CD4-positive, alpha-beta T cell treated with Interleukin-1 beta for 1 hour (primary cell): ENCODE data around the gene P2RY4.
"Not testable (repeated sequence)": the region's sequence is repeated elsewhere in the genome, so short reads cannot be mapped to it uniquely, and the experiment has no call there.

Experiments
- DNase-seq, 2 donors: peaks; one replicate each; pipeline ENCODE4 v3.0.0-alpha.2; 2020 to 2022

Gene P2RY4

DNA sequence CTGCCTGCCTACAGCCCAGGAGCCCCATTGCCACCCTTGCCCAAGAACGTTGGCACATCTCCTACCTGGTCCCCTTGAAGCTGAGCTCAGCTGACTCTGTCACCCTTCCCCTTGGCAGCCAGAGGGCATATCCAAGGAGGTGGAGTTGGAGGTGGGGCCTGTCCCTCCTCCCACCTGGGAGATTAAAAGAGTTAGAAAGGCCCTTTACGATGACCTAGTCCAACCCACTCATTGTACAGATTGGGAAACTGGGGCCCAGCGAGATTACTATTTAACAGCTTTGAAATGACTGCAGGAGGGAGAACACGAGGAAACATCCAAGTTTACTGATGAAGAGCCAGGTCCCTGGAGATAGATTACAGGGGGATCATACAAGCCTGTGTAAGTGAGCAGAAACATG is at the start of gene P2RY4:
TSS of gene P2RY4 (minus strand) at position 101 of the 400 bp plus-strand sequence. CDS start 580 bp downstream, outside the sequence.
- DNase-seq = no peak

- no peak for DNase-seq
Measured at GRCh38 chrX:70301716-70302115, 41.7 kb upstream of the P2RY4 start.

GRCh38 chrX:70293621-70294020 is 33.6 kb upstream of the P2RY4 start:
- DNase-seq = no peak

- no peak for DNase-seq
Measured at GRCh38 chrX:70292788-70293187, 32.8 kb upstream of the P2RY4 start.

DNA sequence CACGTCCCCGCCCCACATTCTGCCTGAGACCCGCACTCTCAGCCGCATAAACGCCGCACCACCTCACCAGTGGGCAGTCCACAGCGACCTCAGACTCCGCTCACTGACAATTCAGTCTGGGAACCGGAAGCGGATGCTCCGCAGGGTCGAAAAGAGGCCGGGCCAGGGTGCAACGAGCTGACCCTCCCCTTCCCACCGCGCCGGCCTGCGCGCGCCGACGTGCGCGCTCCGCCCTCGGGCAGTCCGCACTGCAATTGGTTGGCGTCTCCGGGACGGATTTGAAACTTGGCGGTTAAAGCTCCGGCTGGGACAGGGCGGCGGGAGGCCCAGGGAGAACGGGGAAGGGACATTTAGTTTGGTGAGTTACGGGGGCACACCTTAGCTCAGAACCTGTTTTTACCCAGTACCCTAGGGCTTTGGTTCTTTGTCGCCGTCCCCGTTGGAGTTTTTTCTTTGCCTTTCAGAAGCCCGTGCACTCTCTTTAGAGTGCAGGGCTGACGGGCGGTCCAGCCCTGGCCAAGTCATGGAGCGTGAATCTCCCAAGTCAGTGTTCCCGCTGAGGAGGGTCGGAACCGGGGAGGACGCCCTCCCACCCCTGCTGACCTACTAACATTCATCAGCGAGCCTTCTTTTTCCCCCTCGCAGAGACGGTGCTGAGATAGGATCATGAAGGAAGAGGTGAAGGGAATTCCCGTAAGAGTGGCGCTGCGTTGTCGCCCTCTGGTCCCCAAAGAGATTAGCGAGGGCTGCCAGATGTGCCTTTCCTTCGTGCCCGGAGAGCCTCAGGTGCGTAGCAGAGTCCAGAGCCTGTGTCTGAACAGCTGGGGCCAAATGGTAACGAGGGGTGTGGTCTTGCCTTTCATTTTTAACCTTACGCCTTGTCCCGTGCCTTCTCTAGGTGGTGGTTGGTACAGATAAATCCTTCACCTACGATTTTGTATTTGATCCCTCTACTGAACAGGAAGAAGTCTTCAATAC is 30.1 kb upstream of the P2RY4 start, which contains the start of the genes KIF4A and PDZD11:
TSS of gene KIF4A (plus strand) at position 312 of the 978 bp plus-strand sequence. CDS start at position 667, 355 bp downstream.
TSS of gene PDZD11 (minus strand) at position 135 of the 978 bp plus-strand sequence. CDS start 586 bp downstream, outside the sequence.
- DNase-seq = peak; percentile 82 to 83

DNA sequence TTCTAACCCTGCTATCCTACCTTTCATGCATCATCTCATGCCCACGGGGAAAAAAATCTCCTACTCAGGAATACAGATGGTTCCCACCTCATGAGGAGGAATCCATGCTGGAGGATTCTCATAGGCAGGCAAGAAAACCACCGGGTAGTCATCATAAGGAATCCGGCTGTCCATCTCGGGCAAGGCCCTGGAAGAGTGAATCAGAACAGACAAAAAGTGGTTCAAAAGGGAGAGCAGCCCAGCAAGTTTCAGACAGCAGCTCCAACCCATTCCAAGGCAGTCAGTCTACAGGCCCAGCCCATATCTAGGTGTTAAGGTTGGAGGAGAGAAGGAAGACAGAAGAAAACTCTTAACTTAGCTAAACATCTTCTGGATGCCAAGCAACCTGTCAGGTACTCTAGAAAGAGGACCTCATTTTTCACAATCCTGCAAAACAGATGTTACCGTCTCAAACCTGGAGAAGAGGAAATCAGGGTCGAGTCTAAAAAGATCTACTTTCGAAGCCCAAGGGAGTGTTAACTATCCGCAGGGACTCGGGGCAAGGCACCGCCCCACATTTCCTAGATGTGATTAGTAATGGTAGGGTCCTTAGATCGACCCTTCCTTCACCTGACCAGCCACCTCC is 29.3 kb upstream of the P2RY4 start:
- DNase-seq = no peak

DNA sequence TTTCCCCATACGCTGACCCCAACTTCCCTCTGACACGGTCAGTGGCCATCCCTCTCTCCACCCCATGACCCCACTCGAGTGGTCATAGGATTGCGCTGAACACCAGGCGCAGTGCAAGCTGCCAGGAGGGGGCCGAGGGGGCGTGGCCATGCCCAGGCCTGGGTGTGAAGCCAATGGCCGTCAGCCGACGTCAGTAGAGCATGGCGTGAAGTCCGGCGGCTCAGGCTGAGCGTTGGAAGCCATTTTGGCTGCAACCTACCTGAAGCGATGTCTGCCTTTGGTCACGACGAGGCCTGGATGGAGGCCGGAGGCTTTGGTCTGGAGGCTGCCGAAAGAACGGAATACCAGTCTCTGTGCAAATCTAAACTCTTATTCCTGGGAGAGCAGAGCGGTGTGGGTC is 21.9 kb upstream of the P2RY4 start, which contains the start of gene RAB41:
TSS of gene RAB41 (plus strand) at position 222 of the 400 bp plus-strand sequence. CDS start at position 268, 46 bp downstream.
- DNase-seq = no peak

- DNase-seq = no peak
Measured at GRCh38 chrX:70280573-70280972, 20.6 kb upstream of the P2RY4 start.

GRCh38 chrX:70279081-70279480 is 19.1 kb upstream of the P2RY4 start:
- no peak for DNase-seq

- not testable (repeated sequence) for DNase-seq
Measured at GRCh38 chrX:70274029-70274428, 14.0 kb upstream of the P2RY4 start.

DNA sequence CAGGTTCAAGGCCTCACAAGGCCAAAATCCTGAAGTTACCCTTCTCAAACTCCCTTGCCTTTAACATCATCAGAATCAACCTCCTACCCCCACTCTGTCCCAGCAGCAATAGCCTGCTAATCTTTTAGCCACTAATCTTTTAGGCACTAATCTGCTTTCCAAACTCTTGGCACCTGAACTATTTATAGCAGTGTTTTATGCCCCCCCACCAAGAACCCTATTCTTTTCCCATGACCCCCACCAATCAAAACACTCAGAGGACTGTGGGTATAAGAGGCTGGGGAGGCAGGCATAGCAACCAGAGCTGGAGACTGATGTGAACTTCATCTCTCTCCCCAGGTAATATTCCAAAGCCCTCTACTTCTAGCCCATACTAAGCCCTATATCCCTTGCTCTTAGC is 8.0 kb upstream of the P2RY4 start, which contains the start of gene ARR3:
TSS of gene ARR3 (plus strand) at position 301 of the 400 bp plus-strand sequence. CDS start 1,052 bp downstream, outside the sequence.
- DNase-seq = no peak

DNA sequence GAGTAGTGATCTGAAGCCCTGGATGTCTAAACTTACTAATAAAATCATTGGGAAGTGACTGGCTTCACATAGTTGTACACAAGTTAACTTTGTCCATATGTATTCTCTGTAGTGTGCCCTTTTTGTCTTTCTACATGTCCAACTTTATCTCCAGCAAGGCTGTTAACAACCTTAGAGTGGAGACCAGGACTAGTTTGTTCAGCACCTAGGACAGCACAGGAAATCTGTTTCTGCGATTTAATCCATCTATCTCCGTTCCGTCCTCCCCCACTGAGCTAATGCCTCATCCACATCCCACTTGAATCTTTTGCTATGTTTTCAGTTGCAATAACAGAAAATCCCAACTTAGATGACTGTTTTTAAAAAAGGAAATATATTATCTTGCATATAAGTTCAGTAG is 4.8 kb upstream of the P2RY4 start:
- no peak for DNase-seq

DNA sequence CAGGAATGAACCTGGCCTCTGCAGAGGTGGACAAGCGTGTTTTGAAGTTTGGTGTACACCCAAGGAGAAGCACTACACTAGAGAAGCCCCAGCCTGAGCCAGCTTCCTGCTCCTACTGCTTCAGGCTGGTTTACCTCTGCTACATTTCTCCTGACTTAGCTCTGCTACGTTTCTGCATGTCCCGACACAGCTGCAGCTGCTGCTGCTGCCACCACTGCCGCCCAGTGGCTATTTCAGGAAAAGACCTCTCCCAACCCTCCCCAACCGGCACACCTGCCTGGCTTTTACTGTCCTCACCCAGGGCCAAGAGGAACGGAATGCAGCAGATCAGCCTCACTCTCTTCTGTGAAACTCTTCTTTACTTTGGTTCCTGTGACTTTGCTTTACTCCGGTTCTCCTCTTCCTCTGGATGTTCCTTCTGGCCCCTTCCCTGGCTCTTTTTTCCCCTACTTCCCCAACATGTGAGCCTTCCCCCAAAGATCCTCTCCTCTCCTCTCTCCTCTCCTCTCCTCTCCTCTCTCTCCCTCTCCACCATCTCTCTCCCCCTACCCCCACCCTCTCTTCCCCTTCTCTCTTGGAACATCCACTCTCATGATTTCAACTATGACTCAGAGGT is 3.1 kb upstream of the P2RY4 start:
- DNase-seq = peak; percentile 1 to 7

- DNase-seq = no peak
Measured at GRCh38 chrX:70257423-70258288, 2.3 kb downstream of the P2RY4 start.

DNA sequence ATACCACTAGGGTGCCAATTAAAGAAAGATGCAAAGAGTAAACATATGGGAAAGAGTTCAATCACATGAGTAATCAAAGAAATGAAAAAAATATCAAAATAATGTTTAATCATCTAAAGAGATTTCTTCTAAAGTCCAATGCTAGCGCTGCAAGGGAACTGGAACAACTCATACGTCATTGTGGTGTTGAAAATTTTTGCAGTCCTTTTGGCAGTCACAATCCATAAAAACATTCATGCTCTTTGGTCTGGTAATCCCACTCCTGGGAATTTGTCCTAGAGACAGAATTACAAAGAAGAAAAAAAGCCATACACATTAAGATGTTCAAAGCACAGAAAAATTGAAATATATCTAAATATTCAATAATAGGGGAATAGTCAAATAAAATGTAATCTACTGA is 4.6 kb downstream of the P2RY4 start:
- no peak for DNase-seq

GRCh38 chrX:70254909-70255308 is 5.1 kb downstream of the P2RY4 start:
- DNase-seq = no peak

DNA sequence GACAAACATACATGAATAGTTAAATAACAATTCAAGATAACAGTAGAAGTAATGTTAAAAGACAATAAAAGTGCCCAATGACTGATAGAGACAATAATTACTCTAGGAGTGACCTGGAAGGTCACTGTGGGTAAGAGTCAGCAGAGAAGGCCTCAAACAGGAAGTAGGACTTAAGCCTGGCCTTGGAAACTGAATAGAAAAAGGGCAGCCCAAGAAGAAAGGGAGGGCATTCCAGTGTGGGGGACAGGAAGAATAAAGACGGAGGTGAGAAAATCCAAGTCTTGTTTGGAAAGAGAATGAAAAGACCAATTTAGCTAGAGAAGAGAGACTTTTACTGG is 6.0 kb downstream of the P2RY4 start:
- DNase-seq = no peak

DNA sequence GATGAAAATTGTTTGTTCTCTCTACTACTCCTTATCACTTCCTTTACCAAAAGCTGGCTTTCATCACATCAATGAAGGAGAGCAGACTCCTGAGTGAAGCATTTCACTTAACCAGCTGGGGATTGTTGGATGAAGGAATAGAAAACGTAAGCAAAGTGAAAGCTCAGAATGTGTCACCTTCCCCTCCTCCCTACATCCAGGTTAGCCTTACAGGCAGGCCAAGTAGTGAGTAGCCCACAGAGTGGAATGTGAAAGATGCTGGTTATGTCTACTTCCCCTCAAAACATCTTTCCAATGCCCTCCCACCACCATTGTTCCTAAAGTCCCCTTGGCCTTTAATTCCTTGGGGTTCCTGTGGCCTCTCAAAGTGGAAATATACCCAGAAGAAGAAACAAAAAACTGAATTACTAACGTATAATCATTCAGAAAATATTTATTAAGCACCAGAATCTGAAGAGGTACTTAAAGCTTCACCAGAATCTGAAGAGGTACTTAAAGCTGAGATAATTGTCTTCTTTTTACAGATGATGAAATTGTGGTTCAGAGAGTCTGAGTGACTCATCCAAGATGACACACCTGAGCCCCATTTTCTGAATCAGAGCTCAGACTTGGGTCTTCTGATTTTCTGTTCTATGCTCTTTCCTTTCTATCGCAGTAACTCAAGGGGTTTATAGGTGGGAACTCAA is 6.5 kb downstream of the P2RY4 start:
- DNase-seq = no peak

- DNase-seq = no peak
Measured at GRCh38 chrX:70252491-70252890, 7.5 kb downstream of the P2RY4 start.

GRCh38 chrX:70247252-70247651 is 12.8 kb downstream of the P2RY4 start:
- no peak for DNase-seq

DNA sequence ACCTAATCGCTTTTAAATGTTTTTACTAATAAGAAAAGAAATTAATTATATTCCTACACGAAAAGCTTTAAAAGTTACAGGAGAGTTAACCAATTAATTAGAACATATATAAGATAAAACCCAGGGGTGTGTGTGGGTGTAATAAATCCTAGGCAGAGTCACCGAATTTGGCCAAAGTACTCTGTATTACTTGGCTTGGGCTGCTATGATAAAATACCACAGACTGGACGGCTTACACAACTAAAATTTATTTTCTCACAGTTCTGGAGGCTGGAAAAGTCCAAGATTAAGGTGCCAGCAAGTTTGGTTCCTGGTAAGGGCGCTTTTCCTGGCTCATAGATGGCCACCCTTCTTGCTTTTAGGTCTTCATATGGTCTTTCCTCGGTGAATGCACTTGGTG is 15.1 kb downstream of the P2RY4 start:
- DNase-seq = no peak

GRCh38 chrX:70243601-70244000 is 16.4 kb downstream of the P2RY4 start:
- not testable (repeated sequence) for DNase-seq
